ENCODE results near the gene MAD2L1BP. TPM values are rescaled to one million over a fixed set of nuclear protein-coding genes. Genes with fewer than 3 reads are reported as not detected.

Gene MAD2L1BP, protein sequence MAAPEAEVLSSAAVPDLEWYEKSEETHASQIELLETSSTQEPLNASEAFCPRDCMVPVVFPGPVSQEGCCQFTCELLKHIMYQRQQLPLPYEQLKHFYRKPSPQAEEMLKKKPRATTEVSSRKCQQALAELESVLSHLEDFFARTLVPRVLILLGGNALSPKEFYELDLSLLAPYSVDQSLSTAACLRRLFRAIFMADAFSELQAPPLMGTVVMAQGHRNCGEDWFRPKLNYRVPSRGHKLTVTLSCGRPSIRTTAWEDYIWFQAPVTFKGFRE
- 34.3 to 36.7 TPM (median 34.7 TPM) in 5 replicates for total RNA-seq (2022; extraction: Qiagen RNA extraction)

DNA sequence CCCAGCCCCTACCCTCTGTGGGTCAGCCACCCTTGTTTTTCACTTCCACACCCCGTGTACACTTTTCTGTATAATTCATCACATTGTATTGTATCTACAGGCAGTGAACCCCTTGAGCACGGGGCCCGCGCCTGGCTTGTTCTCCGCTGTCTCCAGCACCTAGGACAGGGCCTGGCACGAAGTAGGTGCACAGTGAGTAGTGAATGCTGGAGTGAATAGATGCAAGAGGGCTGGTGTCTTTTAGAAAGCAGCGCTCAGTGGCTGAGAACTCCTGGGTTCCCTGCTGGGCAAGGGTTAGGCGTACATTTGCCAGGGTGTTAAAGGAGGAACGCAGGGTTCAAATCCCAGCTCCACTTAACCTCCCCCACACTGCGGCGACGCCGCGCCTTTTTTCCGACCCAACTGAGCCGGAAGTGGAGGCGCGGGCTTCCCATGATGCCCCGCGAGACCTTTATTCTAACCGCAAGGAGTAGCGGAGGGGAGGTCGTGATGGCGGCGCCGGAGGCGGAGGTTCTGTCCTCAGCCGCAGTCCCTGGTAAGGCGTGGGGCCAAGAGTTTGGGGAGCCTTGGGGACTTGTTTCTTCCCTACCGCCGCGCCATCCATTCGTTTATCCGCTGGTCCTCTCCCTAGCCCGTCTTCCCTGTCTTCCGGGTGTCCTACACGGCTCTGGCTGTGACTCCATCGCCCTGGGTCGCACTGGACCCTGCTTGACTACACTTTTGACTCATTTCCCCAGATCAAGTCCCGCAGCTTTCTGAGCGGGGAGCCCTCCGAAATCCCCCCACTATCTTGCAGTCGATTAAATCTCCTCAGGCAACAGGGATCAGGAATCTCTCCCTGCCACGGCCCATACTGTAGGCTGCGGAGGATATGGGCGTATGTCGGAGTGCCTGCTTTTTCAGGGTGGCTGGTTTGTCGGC is at the start of gene MAD2L1BP:
MAD2L1BP (plus strand) TSS at position 454 of the 921 bp plus-strand sequence; CDS start at position 490, 36 bp downstream.

DNA sequence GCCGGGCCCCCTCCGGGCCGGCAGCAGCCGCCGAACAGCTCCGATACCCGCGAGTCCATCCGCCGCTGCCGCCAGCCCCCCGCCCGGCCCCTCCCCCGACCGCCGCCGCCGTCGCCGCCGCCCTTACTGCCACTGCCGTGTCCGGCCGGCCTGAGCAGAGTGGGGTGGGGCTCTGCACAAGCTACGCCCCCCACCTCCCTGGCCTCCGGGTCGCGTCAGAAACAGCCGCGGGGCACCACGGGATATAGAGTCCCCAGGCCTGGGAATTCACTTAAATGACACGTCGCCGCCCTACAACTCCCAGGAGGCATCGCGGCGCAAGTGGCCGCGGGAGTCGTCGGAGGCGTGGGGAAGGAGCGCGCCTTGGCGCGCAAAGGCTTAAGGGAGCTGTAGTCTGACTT is 6.5 kb upstream of the MAD2L1BP start, which contains the start of gene GTPBP2:
GTPBP2 (minus strand) TSS at position 161 of the 401 bp plus-strand sequence; CDS start at position 59, 102 bp downstream.

DNA sequence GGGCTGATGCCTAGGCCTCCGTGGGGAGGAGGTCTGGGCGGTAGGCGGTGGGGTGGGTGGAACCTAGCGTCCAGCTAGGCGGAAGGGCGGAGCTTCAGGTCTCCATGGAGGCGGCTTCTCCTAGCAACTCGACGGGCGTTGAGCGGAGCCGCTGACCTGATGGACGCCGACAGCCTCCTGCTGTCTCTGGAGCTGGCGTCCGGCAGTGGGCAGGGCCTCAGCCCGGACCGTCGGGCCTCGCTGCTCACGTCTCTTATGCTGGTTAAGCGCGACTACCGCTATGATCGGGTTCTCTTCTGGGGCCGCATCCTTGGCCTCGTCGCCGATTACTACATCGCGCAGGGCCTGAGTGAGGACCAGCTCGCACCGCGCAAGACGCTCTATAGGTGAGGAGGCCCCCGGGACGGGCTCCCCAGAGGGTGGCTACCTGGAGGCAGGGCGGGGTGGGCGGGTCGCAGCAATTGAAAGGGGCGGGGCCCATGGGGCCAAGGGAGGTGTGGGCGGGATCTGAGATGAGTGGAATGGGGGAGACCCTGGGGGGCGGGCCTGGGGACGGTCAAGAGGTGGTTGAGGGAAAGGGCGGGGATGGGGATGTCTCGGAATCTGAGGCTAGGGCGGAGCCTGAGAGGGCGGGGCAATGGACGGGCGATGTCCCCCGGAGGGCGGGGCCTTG is 9.4 kb downstream of the MAD2L1BP start, which contains the start of gene RSPH9:
RSPH9 (plus strand) TSS at position 97 of the 673 bp plus-strand sequence; CDS start at position 160, 63 bp downstream.

DNA sequence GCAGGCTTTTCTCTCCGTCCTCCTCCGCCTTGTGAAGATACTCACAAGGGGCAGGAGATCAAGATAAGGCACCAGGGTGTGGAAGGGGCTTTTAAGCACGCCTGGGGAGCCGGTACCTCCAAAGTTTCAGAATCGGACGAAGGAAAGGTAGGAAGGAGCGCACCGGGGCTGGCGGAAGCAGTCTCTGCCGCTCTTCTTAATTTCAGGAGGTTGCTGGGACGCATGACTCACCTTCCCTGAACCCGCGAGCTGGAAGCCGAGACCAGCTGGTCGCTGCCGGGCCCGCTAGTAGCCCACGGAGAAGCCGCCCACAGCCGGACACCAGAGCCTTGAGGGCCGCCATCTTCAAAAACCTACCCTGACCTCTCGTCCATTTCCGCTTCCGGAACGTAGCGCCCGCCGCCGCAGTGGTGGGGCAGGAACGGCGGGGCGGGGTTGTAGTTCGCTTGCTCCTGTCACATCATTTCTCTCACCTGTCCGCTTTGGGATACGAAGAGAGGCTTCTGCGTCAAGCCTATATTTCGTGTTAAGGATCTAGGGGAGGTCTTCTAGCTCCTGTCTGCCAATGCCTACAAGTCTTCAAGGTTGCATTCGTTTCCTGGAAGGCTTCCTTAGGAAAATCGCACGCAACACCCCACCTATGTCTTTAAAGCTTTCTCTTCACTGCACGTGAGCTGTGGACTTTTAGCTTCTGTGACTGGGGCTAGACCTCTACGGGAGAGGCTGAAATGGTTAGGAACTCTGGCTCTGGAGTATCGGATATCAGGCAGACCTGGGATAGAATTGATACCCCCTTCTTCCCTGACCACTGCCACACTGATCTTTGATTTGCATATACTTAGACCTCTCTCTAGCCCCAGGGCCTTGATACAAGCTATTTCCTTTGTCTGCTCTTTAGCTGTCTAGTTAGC is 52.1 kb downstream of the MAD2L1BP start, which contains the start of gene MRPS18A:
MRPS18A (minus strand) TSS at position 355 of the 911 bp plus-strand sequence; CDS start at position 343, 12 bp downstream.

Other genes starting within 250 kb of the MAD2L1BP start
- 5.7 to 12.4 TPM (median 8.5 TPM) in 5 replicates for gene ABCC10, start 208.3 kb upstream of the MAD2L1BP start, total RNA-seq (2022; extraction: Qiagen RNA extraction)
- gene DLK2, start 180.3 kb upstream of the MAD2L1BP start, total RNA-seq (2022; extraction: Qiagen RNA extraction), result 4.5 to 7.5 TPM (median 7.1 TPM) in 5 replicates
- gene TJAP1, start 158.3 kb upstream of the MAD2L1BP start, total RNA-seq (2022; extraction: Qiagen RNA extraction), result 15.2 to 19.9 TPM (median 18.2 TPM) in 5 replicates
- gene LRRC73, start 125.5 kb upstream of the MAD2L1BP start, total RNA-seq (2022; extraction: Qiagen RNA extraction), result 0.46 to 1.3 TPM (median 1.1 TPM) in 5 replicates
- 63.3 to 71.4 TPM (median 66.2 TPM) in 5 replicates for gene YIPF3, start 118.9 kb upstream of the MAD2L1BP start, total RNA-seq (2022; extraction: Qiagen RNA extraction)
- gene POLR1C, start 118.8 kb upstream of the MAD2L1BP start, total RNA-seq (2022; extraction: Qiagen RNA extraction), result 44.9 to 48.4 TPM (median 46.3 TPM) in 5 replicates
- 25.5 to 28.9 TPM (median 28.4 TPM) in 5 replicates for gene XPO5, start 59.8 kb upstream of the MAD2L1BP start, total RNA-seq (2022; extraction: Qiagen RNA extraction)
- 6.8 to 10.3 TPM (median 8.3 TPM) in 5 replicates for gene POLH, start 59.7 kb upstream of the MAD2L1BP start, total RNA-seq (2022; extraction: Qiagen RNA extraction)
- gene GTPBP2, start 6.6 kb upstream of the MAD2L1BP start, total RNA-seq (2022; extraction: Qiagen RNA extraction), result 15.0 to 21.1 TPM (median 16.7 TPM) in 5 replicates
- gene RSPH9, start 9.2 kb downstream of the MAD2L1BP start, total RNA-seq (2022; extraction: Qiagen RNA extraction), result 0.20 to 0.34 TPM (median 0.24 TPM) in 5 replicates
- gene MRPS18A, start 52.0 kb downstream of the MAD2L1BP start, total RNA-seq (2022; extraction: Qiagen RNA extraction), result 45.6 to 50.1 TPM (median 47.0 TPM) in 5 replicates
- gene VEGFA, start 134.4 kb downstream of the MAD2L1BP start, total RNA-seq (2022; extraction: Qiagen RNA extraction), result 27.8 to 33.9 TPM (median 29.9 TPM) in 5 replicates

All from A549 treated with Mapracorat at 1 μM for 4 hours (cell line).